ENCODE data around the gene GARS1.

The GARS1 gene

DNA sequence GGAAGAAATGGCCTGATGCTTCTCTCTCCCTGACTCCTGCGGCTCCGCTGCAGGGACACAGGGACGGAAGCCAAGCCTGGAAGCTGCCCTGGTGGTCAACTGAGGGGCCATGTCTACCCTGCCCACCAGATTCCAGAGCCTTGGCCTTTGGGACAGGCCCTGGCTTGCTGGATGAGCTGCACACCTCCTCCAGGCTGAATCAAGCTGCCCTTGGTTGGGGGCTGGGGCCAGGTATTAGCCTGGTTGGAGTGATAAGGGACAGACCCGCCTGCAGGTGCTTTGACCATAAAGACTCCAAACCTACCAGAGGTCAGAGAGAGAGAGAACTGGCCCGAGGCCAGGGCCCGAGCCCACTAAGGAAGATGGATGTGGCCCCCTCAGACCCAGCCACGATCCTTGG lies 57.5 kb downstream of the GARS1 start:
- Histone ChIP-seq H3K9ac (ENCODE audit: low read depth, low read length) (no peak overlapping the region), H3K27me3 (ENCODE audit: control insufficient read depth, insufficient read depth, low read length) (no peaks in the 10 kb centered on the region), H3K4me3 (ENCODE audit: low read depth, low read length) (no peak overlapping the region), H3K9me3 (ENCODE audit: control insufficient read depth, insufficient read depth, low read length) (no peaks in the 10 kb centered on the region), H3K36me3 (ENCODE audit: control insufficient read depth, insufficient read depth, low read length) (no peaks in the 10 kb centered on the region), H3K4me1 (ENCODE audit: control insufficient read depth, insufficient read depth, low read length) (peaks cover 2% of the 10 kb centered on the region)

DNA sequence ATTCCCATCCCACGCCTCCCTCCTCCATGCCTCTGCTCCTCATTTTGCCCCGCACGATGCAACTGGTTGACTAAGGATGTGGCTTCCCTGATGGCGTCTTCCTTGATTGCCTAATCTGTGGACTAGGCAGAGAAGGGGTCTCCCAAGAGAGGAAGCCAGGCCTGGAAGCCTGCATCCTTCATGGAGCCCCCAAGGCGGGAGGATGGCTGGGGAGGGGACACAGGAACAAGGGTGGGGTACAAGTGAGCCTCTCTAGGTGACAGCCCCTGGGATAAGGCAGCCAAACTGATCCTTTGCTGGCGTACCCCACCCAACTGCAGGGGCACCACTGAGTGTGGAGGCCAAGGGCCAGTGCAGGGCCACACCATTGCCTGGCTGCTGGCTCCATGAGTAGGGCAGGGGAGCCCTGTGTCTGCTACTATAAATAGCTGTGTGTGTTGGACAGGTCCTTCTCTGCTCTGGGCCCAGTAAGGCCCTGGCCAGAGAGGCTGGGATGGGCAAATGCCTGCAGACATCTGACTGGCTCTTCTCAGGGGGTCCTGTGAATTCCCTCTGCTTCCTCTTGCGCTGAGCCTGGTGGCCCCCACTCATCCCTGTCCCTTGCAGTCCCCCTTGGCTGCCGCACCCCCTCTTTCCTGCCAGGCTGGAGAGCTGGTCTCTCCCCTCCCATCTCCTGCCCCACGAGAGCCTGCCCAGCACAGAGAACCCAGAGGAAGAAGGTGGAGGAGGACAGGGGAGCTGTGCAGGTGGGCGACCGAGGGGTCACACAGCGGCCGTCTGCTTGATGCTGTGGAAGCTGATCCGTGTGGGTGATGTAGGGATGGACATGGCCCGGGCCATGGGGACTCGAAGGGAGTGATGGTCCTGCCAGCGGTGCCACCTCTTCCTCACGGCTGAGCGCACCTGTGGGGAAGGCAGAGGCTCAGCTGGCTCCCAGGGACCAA lies 58.3 kb downstream of the GARS1 start:
- Histone ChIP-seq H3K9me3 (ENCODE audit: control insufficient read depth, insufficient read depth, low read length) (no peaks in the 10 kb centered on the region), H3K4me3 (ENCODE audit: low read depth, low read length) (no peak overlapping the region), H3K4me1 (ENCODE audit: control insufficient read depth, insufficient read depth, low read length) (peaks cover 2% of the 10 kb centered on the region), H3K27me3 (ENCODE audit: control insufficient read depth, insufficient read depth, low read length) (no peaks in the 10 kb centered on the region), H3K36me3 (ENCODE audit: control insufficient read depth, insufficient read depth, low read length) (no peaks in the 10 kb centered on the region), H3K9ac (ENCODE audit: low read depth, low read length) (no peak overlapping the region)

DNA sequence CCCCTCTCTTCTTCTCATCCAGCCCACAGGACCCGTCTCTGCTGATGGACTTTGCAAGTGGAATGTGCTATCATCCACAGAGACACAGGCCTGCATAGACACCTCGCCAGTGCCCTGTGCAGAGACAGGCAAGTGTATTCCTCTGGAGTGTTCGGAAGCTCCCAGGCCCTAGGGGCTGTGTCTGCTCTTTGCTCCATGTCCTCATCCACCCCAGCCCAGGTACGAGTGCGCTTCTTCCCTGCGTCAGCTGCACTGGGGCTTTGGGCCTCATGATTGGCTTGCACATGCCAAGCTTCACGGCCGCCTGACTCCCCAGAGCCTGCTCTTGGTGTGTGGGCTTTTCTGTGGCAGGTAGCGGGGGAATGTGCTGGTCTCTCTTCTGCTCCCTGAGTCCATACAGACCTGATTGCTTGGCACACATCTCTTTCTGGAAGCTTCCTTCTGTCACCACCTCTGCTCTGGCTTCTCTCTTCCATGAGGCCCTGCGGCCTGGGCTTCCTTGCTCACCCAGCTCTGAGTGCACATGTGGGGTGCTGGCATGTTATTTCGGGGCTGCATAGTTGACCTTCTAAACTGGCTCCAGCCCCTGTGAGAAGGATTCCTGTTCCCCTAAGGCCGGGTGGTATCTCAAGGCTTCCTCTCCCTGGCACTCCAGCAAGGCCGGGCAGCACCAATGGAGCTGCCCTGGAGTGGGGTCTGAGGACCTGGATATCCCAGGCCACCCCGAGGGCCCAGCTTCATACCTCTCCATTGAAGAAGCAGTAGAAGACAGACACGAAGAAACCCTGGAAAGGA lies 59.8 kb downstream of the GARS1 start:
- no peaks in the 10 kb centered on the region for H3K36me3 ChIP-seq (ENCODE audit: control insufficient read depth, insufficient read depth, low read length)
- H3K9me3 ChIP-seq (ENCODE audit: control insufficient read depth, insufficient read depth, low read length) = no peaks in the 10 kb centered on the region
- no peak overlapping the region for H3K4me3 ChIP-seq (ENCODE audit: low read depth, low read length)
- H3K9ac ChIP-seq (ENCODE audit: low read depth, low read length) = no peak overlapping the region
- no peaks in the 10 kb centered on the region for H3K27me3 ChIP-seq (ENCODE audit: control insufficient read depth, insufficient read depth, low read length)
- H3K4me1 ChIP-seq (ENCODE audit: control insufficient read depth, insufficient read depth, low read length) = peaks cover 2% of the 10 kb centered on the region

DNA sequence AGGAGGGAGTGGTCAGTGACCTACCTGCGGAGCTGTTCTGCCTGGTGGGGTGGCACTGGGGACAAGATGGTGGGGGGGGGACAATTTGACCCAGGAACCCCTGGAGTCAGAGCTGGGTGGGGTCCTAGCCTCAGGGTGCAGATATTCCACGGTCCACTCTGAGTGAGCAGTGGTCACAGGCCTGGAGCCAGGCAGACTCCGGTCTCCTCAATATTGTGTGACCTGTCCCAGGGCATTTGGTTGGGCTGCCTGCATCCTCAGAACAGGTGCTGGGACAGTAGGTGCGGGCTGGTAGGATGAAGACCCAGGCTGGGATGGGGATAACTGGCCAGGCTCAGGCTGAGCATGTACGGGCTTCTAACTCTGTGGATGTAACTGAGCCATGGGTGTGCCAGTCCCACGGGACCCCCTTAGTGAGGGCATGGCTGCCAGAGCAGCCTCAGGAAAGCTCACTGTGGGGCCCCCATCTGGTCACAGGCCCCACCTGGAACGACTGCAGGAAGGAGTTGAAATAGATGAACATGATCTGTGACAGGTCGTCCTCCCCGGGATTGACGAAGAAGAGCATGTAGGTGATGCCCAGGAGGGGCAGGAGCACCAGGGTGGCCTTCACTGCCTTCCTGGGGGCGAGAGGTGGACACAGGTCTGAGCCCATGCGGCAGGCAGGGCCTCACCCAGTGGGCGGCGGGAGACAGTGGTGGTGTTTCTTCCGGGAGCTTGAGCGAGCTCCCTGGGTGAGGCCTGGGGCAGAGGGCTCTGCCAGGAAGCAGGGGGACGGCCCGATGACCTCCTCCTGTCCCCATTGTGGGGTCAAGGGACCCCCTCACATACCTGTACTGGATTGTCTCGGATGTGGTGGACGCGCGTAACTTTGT lies 60.7 kb downstream of the GARS1 start:
- Histone ChIP-seq H3K9ac (ENCODE audit: low read depth, low read length) (no peak overlapping the region), H3K9me3 (ENCODE audit: control insufficient read depth, insufficient read depth, low read length) (no peaks in the 10 kb centered on the region), H3K4me1 (ENCODE audit: control insufficient read depth, insufficient read depth, low read length) (no peaks in the 10 kb centered on the region), H3K4me3 (ENCODE audit: low read depth, low read length) (no peak overlapping the region), H3K36me3 (ENCODE audit: control insufficient read depth, insufficient read depth, low read length) (no peaks in the 10 kb centered on the region), H3K27me3 (ENCODE audit: control insufficient read depth, insufficient read depth, low read length) (no peaks in the 10 kb centered on the region)

- no peak overlapping the region for H3K9ac ChIP-seq (ENCODE audit: low read depth, low read length)
- H3K9me3 ChIP-seq (ENCODE audit: control insufficient read depth, insufficient read depth, low read length) = no peaks in the 10 kb centered on the region
- H3K36me3 ChIP-seq (ENCODE audit: control insufficient read depth, insufficient read depth, low read length) = no peaks in the 10 kb centered on the region
- no peaks in the 10 kb centered on the region for H3K27me3 ChIP-seq (ENCODE audit: control insufficient read depth, insufficient read depth, low read length)
- H3K4me3 ChIP-seq (ENCODE audit: low read depth, low read length) = no peak overlapping the region
- no peaks in the 10 kb centered on the region for H3K4me1 ChIP-seq (ENCODE audit: control insufficient read depth, insufficient read depth, low read length)
These were observed 61.6 kb downstream of the GARS1 start for GRCh38 chr7:30656006-30656957.

DNA sequence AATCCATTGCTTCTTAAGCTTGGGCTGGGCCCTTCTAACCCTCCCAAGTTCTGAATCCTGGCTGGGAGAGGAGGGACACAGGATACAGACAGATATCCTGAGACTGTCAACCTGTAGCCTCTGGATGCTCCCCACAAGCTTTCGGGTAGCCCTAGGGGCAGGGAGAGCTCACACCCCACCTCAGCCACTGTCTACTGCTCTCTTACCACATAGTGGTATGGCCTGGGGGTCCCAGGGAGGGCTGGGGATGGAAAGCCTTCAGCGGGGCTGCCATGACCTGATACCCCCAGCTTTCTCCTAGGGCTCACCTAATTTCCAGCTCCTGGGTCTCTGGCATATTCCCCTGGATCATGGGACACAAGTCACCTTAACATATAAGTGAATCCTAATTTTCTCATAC lies 62.5 kb downstream of the GARS1 start:
- Histone ChIP-seq H3K27me3 (ENCODE audit: control insufficient read depth, insufficient read depth, low read length) (no peaks in the 10 kb centered on the region), H3K4me1 (ENCODE audit: control insufficient read depth, insufficient read depth, low read length) (no peaks in the 10 kb centered on the region), H3K9ac (ENCODE audit: low read depth, low read length) (no peak overlapping the region), H3K9me3 (ENCODE audit: control insufficient read depth, insufficient read depth, low read length) (no peaks in the 10 kb centered on the region), H3K4me3 (ENCODE audit: low read depth, low read length) (no peak overlapping the region), H3K36me3 (ENCODE audit: control insufficient read depth, insufficient read depth, low read length) (no peaks in the 10 kb centered on the region)

GRCh38 chr7:30658479-30659074 lies 63.9 kb downstream of the GARS1 start:
- Histone ChIP-seq H3K27me3 (ENCODE audit: control insufficient read depth, insufficient read depth, low read length) (no peaks in the 10 kb centered on the region), H3K36me3 (ENCODE audit: control insufficient read depth, insufficient read depth, low read length) (no peaks in the 10 kb centered on the region), H3K9ac (ENCODE audit: low read depth, low read length) (no peak overlapping the region), H3K9me3 (ENCODE audit: control insufficient read depth, insufficient read depth, low read length) (no peaks in the 10 kb centered on the region), H3K4me1 (ENCODE audit: control insufficient read depth, insufficient read depth, low read length) (no peaks in the 10 kb centered on the region), H3K4me3 (ENCODE audit: low read depth, low read length) (no peak overlapping the region)

DNA sequence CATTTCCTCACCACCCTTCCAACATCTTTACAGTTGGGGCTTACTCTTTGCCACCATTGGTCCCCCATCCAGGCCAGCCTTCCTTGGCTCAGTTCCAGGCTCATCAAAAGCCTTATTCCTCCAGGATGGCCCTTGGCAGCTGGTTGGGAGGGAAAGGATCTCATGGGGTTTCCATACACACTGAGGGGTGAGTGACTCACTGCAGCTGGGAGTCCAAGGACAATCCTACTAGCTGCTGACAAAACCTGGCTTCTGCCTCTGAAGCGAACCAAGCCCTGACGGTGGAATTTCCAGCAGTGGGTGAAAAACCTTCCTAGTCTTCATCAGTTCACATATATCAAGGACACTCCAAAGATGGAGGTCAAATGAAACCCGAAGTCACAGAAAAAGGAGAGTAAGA lies 64.6 kb downstream of the GARS1 start:
- Histone ChIP-seq H3K4me1 (ENCODE audit: control insufficient read depth, insufficient read depth, low read length) (no peaks in the 10 kb centered on the region), H3K27me3 (ENCODE audit: control insufficient read depth, insufficient read depth, low read length) (no peaks in the 10 kb centered on the region), H3K9me3 (ENCODE audit: control insufficient read depth, insufficient read depth, low read length) (no peaks in the 10 kb centered on the region), H3K9ac (ENCODE audit: low read depth, low read length) (no peak overlapping the region), H3K36me3 (ENCODE audit: control insufficient read depth, insufficient read depth, low read length) (no peaks in the 10 kb centered on the region), H3K4me3 (ENCODE audit: low read depth, low read length) (no peak overlapping the region)

DNA sequence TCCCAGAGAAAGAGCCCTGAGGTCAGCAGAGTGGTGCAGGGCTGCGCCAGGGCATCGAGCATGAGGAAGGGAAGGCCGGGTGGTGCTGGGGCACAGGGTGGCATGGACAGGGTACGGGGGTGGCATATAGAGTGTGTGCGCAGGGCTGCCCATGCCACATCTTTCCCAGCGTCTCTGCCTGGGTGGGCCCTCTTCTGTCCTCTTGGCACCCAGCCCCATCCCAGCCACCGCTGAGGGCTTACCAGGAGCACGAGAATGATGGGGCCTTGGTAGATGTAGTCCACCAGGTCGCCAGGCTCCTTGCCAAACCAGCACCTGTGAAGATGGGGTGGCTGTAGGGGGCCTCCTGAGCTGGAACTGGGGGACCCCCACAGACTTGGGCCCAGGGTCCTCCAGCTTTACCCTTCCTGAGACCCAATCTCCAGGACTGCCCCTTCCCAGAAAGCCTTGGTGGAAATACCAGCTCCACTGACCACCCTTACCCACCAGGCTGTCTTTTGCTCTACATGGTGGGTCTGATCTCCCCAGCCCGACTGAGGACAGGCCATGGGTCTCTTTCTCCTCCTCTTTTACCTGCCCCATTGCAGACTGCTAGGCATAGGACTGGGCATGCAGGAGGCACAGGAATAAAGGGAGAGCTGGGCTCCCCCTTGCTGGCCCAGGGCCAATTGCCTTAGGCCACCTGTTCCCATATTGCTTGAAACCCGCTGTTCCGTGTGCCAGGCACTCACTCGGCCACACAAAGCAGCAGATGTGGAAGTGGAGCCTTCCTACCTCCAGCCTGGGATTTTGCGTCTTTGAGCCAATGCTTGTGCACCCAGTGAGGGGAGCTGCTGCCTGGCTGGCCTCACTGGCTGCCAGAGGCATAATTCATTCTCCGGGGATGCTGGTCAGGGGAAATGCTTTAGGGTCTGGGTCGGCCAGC lies 65.9 kb downstream of the GARS1 start:
- H3K36me3 ChIP-seq (ENCODE audit: control insufficient read depth, insufficient read depth, low read length) = no peaks in the 10 kb centered on the region
- H3K9me3 ChIP-seq (ENCODE audit: control insufficient read depth, insufficient read depth, low read length) = no peaks in the 10 kb centered on the region
- H3K4me3 ChIP-seq (ENCODE audit: low read depth, low read length) = no peak overlapping the region
- no peak overlapping the region for H3K9ac ChIP-seq (ENCODE audit: low read depth, low read length)
- H3K4me1 ChIP-seq (ENCODE audit: control insufficient read depth, insufficient read depth, low read length) = no peaks in the 10 kb centered on the region
- H3K27me3 ChIP-seq (ENCODE audit: control insufficient read depth, insufficient read depth, low read length) = no peaks in the 10 kb centered on the region

DNA sequence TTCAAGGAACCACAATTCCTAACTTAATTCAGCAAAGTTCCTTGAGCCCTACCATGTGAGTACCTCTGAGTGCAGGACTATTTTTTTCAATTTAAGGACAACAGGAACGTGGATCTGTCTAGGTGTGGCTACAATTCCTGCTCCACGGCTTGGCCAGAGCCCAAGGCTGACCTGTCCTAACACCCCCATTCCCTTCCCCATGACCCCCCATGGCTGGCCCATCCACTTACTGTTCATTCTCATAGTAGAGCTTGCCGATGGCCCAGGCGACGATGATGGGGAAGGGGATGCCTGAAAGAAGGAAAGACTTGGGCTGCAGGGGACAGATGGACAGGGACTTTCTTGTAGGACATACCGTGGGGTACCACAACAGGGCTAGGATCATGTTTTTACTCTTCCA lies 67.2 kb downstream of the GARS1 start:
- no peaks in the 10 kb centered on the region for H3K36me3 ChIP-seq (ENCODE audit: control insufficient read depth, insufficient read depth, low read length)
- H3K4me1 ChIP-seq (ENCODE audit: control insufficient read depth, insufficient read depth, low read length) = no peaks in the 10 kb centered on the region
- no peak overlapping the region for H3K4me3 ChIP-seq (ENCODE audit: low read depth, low read length)
- no peak overlapping the region for H3K9ac ChIP-seq (ENCODE audit: low read depth, low read length)
- H3K27me3 ChIP-seq (ENCODE audit: control insufficient read depth, insufficient read depth, low read length) = no peaks in the 10 kb centered on the region
- H3K9me3 ChIP-seq (ENCODE audit: control insufficient read depth, insufficient read depth, low read length) = no peaks in the 10 kb centered on the region
